GM21360 (cell line): ENCODE measurements around the gene GFOD1.

Source experiments
- ATAC-seq: cut with Tn5 transposase; IDR thresholded peaks from one replicate; pipeline ENCODE4 v1.9.1; 2021; ENCODE audit warnings: mild to moderate bottlenecking, moderate library complexity; ENCODE audit not compliant: unreplicated experiment

Gene GFOD1

DNA sequence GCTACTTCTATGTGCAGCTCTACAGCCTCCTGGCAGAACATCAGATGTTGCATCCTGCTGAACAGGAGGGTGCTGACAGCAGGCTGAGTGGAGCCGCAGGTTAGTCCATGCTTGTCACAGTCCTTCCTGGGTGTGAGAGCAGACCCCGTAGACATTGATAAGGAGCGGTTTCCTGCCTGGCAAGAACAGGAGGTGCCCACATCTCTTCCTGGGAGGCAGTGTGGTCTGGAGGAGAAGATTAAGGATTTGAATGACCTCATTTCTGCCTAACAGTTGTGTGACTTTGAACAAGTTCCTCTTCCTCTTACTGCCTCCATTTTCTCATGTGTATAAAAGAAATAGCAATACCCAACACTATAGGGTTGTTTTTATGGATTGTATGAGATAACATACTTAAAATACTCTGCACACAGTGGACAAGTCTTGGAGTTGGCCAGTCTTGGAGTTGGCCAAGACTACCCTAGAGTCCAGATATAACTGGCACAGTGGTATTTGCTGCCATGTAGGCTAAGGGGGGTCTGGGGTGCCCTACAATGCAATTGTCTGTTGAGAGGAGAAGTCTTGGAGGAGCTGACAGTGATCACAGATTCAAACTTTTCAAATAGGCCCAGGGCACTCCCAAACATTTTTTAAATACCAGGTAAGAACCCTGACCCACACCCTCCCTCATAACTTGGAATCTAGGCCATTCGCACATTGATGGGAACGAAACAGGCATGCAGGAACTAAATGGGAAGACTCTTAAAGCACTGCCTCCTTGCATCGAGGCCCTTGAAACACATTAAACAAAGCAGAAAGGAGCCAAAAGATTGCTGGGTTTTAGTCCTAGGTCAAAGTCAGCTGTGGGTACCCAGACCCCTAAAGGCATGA, 126.5 kb downstream of the GFOD1 start:
- no peak for ATAC-seq

DNA sequence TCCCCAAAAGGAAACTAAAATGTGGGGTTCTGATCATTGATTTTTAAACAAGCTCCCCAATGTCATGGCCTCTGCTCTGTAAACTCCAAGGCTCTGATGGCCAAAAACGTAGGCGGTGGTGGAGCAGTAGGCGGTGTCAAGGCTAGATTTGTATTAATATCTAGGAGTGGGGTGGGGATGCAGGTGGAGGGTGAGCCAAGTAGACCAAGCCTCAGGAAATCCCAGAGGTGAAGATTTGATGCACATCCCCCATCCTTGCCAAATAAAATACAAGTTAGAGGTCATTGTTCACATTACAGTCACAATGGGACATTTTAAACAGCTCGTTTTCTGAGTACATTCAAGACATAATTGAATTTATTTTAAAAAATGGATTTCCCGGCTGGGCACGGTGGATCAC, 128.1 kb downstream of the GFOD1 start:
- no peak for ATAC-seq

DNA sequence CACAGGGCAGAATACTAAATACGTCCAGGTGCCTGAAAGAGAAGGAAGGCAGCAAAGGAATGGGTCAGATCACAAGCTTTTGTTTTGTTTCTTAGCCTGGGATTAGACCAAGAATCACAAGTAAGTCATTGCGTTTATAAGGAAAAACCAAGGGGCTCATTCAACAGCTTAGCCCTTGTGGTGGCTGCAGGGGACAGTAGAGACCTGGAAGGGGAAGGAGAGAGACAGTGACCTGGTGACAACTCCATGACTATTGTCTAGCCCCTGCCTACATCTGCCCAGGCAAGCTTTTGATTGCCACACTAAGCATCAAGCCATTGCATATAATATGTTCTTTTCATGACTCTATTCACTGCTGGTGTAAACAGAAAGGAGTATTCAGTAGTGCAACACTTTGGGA, 128.9 kb downstream of the GFOD1 start:
- ATAC-seq = no peak

DNA sequence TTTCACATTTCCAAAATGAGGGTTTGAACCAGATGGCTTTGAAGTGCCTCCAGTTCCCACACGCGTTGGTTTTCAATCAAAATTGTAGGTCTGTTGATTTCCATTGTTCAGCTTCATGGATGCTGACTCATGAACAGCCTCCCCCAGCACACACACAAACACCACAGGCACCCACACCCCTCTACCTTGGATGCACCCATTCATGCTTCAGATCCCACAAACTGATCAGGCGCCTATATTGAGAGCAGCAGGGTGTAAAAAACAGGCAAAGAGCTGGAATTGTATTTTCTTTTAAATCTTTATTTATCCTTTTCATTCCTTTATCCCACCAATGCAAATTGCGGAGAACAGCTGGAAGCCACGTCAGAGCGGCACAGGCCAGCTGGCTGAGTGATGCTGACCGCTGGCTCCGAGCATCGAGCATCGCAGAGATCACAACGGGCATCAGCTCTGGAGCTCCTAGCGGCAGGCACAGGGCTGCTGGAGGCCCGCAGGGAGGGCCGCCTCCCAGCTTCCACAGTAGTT, 129.8 kb downstream of the GFOD1 start:
- no peak for ATAC-seq

DNA sequence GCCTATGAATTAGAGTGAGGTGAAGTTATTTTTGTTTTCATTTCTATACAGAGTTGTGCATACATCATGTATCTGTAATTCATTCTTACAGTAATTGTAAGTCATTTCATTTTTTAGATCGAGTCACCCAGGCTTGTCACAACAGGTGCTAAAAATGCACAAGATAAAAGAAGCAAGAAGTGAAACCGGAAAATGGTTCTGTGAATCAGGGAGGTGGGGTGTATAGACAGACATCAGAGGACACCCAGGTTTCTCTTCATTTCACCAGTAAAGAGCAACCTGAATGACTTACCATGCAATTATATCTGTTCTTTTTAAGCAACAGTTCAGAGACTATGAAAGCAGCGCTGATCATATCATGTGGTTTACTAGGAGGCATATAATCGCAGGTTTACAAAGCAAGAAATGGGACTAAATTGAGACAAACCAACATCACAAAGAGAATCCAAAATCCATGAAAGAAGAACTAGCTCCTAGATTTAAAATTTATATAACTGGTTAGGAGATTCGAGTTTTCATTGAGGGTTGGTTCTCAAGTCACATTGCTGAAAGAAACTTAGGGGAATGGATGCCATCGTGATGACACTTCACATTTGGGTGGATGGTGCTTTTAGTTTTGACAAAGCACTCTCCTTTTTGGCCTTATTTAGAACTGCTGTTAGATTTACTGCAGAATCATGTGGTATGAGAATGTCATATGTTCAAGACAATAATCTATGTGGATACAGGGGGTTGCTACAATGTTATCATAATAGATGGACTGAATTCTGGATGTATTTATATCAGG, 131.2 kb downstream of the GFOD1 start:
- peak; percentile 81 for ATAC-seq

DNA sequence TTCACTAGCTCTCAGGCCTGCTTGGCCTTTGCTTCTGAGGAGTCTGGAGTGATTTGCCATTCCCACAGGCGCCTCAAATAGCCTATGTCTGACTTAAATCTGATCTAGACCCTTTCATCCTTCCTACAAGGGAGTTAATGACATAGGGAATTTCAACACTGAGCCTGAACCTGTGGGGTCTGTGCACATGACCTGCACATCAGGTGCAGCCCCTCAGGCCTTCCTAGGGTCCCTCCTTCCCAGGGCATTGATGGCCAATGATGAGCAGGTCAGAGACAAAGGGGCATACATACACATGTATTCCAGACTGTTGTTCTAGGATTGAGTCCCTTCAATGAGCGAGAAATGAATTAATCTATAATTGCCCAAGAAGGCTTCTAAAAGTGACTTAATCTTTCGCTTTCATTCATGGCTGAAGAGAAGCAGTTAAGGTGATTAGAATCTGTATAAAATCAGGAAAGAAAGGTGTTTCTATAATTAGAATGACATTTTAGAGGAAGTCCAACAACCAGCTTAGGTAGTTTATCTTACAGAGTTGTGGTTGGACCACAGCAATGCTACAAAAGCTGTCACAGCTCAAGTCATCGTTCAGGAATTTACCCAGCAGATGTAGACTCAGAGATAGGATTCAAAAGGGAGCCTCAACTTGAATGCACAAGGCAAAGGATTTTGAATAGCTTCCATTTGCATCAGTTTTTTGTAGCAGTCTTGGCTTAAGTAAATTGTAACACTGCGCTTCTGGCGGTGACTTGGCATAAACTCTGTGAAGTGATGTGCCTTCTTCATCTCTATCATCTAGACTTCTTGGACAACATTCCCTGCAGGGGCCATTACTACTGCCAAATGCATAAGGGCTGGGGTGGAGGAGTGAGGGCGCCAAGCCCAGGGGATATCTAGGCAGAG, 132.1 kb downstream of the GFOD1 start:
- ATAC-seq = peak; percentile 34

DNA sequence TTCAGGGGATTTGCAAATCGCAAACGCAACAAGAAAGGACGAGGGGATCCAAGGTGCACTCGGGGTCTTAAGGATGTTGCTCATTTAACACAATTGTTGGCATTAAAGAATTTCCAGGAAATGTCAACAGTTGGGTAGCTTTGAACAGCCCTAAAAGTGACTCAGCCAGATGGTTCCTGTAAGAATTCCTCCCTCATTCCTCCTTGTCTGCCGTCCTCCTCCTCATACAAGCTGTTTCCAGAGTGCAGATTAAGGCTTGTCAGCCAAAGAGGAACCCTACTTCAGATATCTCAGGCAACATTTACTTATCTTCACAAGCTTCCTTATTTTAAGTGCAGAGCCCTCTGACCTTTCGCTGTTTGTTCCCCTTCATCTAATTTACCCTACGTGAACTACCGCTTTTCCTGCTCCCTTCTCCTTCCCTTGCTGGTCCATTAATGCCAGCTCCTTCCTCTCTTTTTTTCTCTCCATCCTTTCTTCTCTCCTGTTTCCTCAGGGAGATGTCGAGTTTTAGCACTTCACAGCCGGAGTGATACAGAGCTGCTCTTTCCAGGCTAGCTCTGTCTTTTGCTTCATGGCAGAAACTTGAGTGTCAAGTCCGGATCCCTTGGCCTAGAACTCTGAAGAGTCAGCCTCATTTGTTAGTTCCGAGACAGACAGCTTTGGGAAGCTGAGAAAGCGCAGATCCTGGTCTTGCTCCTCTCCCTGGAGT, 132.9 kb downstream of the GFOD1 start:
- no peak for ATAC-seq

DNA sequence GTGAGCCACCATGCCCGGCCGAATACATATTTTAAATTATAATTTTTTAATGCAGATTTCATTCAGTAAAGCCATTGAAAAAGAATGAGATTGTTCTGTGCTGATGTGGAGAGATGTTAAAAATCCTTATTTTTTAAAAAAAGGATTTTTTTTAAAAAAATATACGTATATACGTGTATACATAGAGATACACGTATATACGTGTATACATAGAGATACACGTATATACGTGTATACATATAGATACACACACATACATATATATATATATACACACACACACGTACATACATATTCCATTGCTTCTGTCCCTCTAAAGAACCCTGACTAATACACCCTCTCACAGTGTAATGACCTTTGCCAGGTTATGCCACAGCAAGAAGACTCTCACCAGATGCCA, 135.2 kb downstream of the GFOD1 start:
- ATAC-seq = no peak

DNA sequence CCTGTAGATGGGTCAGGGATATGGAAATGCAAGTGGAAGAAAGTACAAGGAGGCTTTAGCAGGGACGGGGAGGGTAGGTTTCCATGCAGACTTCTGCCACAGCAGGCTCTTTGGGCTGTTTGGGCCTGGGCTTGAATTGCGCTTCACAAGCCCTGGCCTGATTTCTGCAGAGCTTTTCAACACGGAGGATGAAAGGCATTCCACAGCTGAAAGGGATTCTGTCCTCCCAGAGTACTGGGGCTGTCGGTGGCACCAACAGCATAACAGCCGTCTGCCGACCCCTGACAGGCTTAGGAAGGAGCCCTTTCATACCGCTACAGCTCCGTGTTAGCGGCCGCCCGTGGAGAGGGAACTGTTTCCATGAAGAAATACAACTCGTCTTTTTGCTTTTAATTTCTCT, 136.1 kb downstream of the GFOD1 start:
- no peak for ATAC-seq

DNA sequence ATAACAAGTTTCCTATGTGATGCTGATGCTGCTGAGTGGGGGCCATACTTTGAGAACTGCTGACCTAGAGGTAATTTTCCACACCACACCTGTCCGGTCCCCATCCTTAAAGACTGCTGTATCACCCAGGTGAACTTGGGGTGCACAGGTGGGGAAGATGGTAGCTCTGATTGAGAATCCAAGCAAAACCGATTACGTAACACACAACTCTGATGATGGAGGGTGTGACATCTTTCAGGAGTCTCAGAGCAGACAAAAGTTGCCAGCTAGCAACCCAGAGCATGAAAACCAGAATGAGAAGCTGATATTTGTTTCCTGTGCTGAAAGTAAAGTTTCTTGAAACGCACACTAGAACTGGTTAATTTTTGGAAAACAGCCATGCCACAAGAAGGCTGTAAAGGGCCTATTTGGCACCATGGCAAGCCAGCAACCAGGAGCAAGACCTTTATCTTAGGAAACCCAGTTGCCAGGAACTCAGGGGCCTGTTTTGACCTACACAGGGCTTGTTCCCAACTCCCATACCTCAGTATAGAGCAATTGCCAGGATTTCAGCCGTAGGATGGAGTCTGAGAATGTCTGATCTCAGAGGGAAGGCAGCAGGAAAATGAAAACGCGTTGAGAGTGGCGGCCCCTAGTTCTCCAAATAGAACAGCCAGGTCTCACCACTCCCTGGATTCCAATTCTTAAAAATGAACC, 137.4 kb downstream of the GFOD1 start:
- ATAC-seq = no peak

DNA sequence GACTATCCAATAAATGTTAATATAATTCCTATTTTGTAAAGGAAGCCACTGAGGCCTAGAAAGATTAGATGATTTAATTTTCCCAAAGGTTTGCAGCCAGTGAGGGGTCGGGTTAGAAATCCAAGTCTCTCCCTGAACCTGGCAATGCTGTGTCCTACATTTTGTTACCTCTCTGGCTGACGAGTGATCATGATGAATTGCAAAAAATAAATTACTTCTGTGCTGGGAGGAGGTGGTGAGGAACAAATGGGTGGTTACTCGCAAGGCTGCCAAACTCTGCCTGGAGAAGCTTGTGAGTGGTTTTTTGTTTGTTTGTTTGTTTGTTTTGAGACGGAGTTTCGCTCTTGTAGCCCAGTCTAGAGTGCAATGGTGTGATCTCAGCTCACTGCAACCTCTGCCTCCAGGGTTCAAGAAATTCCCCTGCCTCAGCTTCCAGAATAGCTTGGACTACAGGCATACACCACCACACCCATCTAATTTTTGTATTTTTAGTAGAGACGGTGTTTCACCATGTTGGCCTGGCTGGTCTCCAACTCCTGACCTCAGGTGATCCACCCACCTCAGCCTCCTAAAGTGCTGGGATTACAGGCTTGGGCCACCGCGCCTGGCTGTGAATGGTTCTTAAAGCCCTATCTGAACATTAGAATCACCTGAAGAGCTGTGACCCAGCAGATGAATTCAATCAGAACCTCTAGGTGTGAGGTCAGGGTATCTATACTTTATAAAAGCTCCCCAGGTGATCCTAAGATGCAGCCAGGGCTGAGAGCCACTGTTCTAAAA, 138.9 kb downstream of the GFOD1 start:
- no peak for ATAC-seq

DNA sequence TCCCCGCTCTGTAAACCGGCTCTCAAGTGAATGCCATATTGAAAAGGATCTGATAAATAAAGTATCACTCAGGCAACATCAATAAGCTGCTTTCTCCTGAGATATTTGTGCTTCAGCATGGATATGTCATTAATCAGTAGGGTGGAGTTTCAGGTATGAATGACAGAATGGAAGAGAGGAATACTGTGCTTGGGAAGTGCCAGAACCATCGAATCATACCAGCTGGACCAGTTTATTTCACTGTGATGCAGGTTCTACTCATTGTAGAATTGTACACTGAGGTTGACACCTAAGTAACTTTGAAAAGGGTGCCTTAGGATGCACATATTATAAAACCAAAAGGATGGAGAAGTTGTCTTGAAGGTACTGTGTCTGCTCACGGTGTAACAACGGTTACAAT, 141.2 kb downstream of the GFOD1 start:
- no peak for ATAC-seq

DNA sequence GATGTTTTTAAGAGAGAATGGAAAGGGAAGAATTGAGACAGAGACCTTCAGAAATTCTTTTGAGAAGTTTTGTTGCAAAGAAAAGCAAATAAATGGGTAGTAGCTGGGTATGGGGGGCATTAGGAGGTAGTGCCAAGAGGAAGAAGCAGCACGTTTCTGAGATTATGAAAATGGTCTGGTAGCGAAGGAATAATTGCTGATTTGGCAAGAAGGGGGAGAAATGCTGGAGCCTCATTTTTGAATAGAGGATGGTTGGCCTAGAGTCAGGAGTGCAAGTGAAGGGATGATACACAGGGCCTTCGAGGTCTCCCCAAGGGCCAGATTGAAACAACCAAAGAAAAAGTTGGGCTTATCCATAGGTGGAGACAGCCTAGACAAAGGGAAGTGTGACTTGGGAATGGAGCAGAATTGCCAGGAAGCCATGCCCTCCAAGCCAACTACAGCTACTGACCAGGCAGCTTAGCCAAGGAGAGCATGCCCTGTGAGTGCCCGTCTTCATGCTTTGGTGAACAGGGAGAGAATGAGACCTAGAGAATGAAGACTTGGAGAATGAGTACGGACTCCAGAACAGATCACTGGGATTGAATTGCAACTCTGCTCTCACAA, 144.9 kb downstream of the GFOD1 start:
- ATAC-seq = no peak

DNA sequence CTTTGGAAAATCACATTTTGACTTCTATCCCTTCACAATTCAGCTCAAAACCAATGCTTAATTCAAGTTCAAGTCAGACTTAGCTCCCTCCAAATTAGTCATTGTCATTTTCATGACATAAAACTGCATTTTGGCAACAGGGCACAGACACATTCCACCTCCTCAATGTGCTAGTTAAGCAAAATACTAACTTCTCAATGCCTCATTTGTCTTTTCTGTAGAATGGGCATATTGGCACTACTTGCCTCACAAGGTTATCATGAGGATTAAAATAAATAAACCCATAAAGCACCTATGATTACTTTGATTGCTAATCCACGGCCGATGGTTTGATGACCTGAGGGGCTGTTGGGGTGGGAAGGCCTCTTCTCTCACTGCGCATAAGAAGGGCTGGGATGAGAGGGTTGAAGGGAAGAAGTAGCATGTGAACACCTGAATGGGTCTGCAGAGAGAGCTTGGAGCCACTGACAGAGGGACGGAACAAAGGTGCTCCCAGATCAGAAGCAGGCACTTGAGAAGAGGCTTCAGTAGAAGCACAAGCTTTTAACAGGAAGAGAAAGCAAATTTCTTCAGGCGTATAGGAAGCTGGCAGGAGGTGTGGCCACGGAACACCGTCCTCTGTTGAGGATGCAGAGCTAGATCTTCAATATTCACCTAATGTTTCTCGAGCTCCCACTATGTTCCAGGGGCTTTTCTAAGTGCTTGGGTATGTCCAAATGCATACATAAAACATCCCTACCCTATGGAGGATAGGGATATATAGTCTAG, 147.4 kb downstream of the GFOD1 start:
- ATAC-seq = no peak

DNA sequence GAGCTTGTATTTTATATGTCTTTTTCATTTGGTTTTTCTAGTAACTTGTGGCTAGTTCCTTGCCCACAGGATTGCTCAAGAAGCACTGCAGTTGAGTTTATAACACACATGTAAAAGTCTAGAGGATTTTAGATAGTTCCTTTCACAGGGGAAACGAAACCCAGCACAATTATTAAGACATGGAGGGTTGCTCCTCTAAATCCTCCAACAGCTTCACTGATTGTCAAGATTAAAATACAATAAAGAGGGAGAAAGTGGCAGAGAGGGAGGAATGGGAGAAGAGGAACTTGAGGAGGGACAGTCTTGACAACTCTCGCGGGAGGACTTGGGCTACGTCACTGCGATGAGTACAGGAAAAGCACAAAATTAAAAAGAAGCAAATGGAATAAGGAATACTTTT, 149.4 kb downstream of the GFOD1 start:
- no peak for ATAC-seq

DNA sequence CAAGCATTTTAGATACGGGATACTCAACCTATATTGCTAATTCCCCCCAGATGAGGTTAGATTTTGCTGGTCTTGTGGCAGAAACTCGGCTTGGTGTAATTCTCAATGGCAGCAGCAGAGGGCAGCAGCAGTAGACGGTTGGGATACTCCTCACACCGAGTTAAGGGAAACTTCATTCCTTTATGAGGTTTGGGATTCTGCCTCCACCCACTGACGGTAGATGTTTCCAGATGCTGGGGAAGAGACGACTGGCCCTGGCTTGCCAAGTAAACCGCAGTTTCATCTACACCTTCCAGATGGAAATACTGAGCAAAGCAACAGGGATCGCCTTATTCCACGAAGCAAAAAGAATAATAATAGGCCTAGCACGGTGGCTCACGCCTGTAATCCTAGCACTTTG, 150.8 kb downstream of the GFOD1 start:
- ATAC-seq = no peak

DNA sequence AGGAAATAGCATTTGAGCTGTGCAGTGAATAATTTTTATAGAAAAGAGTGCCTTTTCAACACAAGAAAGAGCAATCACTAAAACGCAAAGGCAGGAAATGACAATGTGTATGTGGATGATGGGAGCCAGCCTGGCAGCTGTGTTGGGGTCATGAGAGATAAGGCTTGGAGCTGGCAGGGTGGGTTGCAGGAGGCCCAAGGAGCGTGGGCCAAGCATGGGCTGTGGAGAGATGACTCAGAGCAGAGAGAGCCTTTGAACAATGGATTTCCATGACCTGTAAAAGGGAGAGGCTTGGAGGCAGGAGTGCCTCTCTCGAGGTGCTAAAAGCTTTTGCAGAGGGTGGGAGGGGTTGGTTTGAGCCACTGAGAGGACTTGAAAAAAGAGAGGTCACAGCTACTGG, 152.4 kb downstream of the GFOD1 start:
- ATAC-seq = no peak

DNA sequence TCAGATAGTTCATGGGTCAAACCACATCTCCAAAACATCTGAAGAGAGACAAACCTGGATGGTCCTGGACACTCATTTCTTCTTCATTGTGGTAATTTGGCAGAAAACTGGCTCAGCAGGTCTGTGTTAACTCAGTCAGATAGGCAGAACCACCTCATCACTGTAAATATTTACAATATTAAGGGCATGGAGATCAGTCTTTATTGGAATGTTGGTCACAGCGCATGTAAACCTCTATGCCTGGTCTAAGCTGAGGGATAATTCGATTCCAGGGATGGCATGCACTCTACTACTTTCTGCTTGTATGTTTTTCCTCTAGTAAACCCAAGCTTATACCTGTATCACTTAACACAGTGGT, 155.1 kb downstream of the GFOD1 start:
- ATAC-seq = no peak
